Endodermal cell (in vitro differentiated cells): Measurements from ENCODE around the gene INKA2. TPM values are rescaled to one million over a fixed set of nuclear protein-coding genes. Genes with fewer than 3 reads are reported as not detected.

Source experiments
- DNase-seq: peaks from one replicate; pipeline ENCODE4 v3.0.0-alpha.2; 2017
- H3K27ac ChIP-seq: 2 replicates; pipeline ENCODE4 v1.5.1; 2013; ENCODE audit warnings: mild to moderate bottlenecking, low read depth, low read length, moderate library complexity
- H3K27me3 ChIP-seq: 2 replicates; pipeline ENCODE4 v1.6.1; 2013; ENCODE audit warnings: mild to moderate bottlenecking, low read length, moderate library complexity; ENCODE audit not compliant: insufficient read depth, control insufficient read depth, poor library complexity, severe bottlenecking
- H3K36me3 ChIP-seq: 2 replicates; pipeline ENCODE4 v1.7.0; 2013; ENCODE audit warnings: mild to moderate bottlenecking, low read length, moderate library complexity; ENCODE audit not compliant: control insufficient read depth, insufficient read depth
- H3K4me1 ChIP-seq: one replicate; pipeline ENCODE4 v1.7.0; 2013; ENCODE audit warnings: low read length; ENCODE audit not compliant: control insufficient read depth, insufficient read depth
- H3K4me3 ChIP-seq: 2 replicates; pipeline ENCODE4 v1.5.1; 2013; ENCODE audit warnings: mild to moderate bottlenecking, low read length, moderate library complexity
- H3K9ac ChIP-seq: 2 replicates; pipeline ENCODE4 v1.6.1; 2013; ENCODE audit warnings: mild to moderate bottlenecking, low read length, moderate library complexity; ENCODE audit not compliant: poor library complexity, severe bottlenecking; ENCODE audit errors: extremely low read depth
- H3K9me3 ChIP-seq: 2 replicates; pipeline ENCODE4 v1.6.1; 2013; ENCODE audit warnings: mild to moderate bottlenecking, low read length, moderate library complexity; ENCODE audit not compliant: control insufficient read depth
- H3K27ac Mint-ChIP-seq: 2 replicates; pipeline ENCODE4 v1.8.0; 2020; ENCODE audit warnings: mixed read lengths
- H3K27me3 Mint-ChIP-seq: 2 replicates; pipeline ENCODE4 v1.8.0; 2021; ENCODE audit warnings: mild to moderate bottlenecking, mixed read lengths; ENCODE audit not compliant: insufficient read depth
- H3K36me3 Mint-ChIP-seq: 2 replicates; pipeline ENCODE4 v1.8.0; 2020; ENCODE audit warnings: low read depth, mixed read lengths
- H3K4me1 Mint-ChIP-seq: 2 replicates; pipeline ENCODE4 v1.8.0; 2020; ENCODE audit warnings: mixed read lengths
- H3K4me3 Mint-ChIP-seq: 2 replicates; pipeline ENCODE4 v1.8.0; 2020; ENCODE audit warnings: mild to moderate bottlenecking, moderate library complexity, mixed read lengths
- H3K9me3 Mint-ChIP-seq: 2 replicates; pipeline ENCODE4 v1.8.0; 2020; ENCODE audit warnings: mild to moderate bottlenecking, mixed read lengths
- WGBS, 2 experiments: methylation state at CpG; one replicate each; pipeline versions ENCODE4 v1.1.5 to v1.1.7; 2013; ENCODE audit warnings: missing lambda C conversion rate in 2 of 2, mixed read lengths in 1 of 2; ENCODE audit not compliant: insufficient coverage in 1 of 2, insufficient read length in 1 of 2; 5-methylcytosine and 5-hydroxymethylcytosine counted together
- total RNA-seq, 2 donors: library from RNA; stranded (reverse); fragmentation: NEBNext Ultra II Directional in 1 of 2; extraction: Animal tissue kit (Norgen Biotek cat#: 25700) in 1 of 2; gene quantifications; 2 replicates in 1 of 2; 3 replicates in 1 of 2; pipeline ENCODE4 v1.2.1, GENCODE V29; 2021
- TF ChIP-seq, protein P1 (sequence below): fragments of 200-600 bp; sonication (generic); conservative IDR thresholded peaks from 2 replicates; pipeline ENCODE4 v1.5.0; 2021; ENCODE audit warnings: antibody characterized with exemption, mild to moderate bottlenecking

INKA2 gene
- total RNA-seq, 2 donors from 2014 or later: 1.4 to 1.9 TPM

DNA sequence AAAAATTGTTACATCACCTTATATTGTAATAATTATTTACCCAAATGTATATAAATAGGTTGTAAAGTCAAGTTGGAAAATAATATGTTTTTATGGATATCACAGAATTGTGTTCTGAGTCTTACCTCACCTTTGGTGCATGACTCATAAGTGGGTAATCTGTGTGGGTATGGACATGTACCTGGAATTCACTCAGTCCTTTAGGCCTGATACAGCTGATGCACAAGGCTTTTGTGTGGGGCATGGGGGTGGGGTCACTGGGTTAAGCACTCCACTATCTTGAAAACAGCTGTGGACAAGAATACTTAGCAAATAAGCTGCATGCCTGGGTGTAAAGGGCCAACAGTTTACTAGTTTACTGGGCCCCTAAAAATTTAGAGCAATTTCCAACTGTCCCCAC is 34.4 kb downstream of the INKA2 start:
- DNase-seq: no peak
- Mint-ChIP-seq H3K4me1 (no peaks in the 10 kb centered on the region), H3K27me3 (no peaks in the 10 kb centered on the region), H3K9me3 (no peaks in the 10 kb centered on the region), H3K27ac (no peak overlapping the region), H3K36me3 (peaks cover 42% of the 10 kb centered on the region), H3K4me3 (no peak overlapping the region)
- Histone ChIP-seq H3K27ac (no peak overlapping the region), H3K27me3 (no peaks in the 10 kb centered on the region), H3K36me3 (peaks cover 58% of the 10 kb centered on the region), H3K4me1 (no peaks in the 10 kb centered on the region), H3K4me3 (no peak overlapping the region), H3K9me3 (no peaks in the 10 kb centered on the region), H3K9ac (no peak overlapping the region)
- TF ChIP-seq, protein P1, sequence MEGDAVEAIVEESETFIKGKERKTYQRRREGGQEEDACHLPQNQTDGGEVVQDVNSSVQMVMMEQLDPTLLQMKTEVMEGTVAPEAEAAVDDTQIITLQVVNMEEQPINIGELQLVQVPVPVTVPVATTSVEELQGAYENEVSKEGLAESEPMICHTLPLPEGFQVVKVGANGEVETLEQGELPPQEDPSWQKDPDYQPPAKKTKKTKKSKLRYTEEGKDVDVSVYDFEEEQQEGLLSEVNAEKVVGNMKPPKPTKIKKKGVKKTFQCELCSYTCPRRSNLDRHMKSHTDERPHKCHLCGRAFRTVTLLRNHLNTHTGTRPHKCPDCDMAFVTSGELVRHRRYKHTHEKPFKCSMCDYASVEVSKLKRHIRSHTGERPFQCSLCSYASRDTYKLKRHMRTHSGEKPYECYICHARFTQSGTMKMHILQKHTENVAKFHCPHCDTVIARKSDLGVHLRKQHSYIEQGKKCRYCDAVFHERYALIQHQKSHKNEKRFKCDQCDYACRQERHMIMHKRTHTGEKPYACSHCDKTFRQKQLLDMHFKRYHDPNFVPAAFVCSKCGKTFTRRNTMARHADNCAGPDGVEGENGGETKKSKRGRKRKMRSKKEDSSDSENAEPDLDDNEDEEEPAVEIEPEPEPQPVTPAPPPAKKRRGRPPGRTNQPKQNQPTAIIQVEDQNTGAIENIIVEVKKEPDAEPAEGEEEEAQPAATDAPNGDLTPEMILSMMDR: no peak

DNA sequence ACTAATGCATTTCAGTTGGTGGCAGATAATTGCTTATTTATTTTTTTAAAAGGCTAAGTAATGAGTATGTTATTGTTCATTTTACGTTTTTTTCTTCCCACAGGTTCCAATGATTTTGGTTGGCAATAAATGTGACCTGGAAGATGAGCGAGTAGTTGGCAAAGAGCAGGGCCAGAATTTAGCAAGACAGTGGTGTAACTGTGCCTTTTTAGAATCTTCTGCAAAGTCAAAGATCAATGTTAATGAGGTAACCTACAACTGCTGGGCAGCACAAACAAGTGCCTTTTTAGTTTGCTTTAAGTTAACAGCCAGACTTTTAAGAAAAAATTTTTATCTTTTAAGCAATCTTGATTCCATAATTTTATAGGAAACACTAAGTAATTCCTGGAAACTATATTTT is 35.0 kb downstream of the INKA2 start:
- H3K4me1 ChIP-seq: no peaks in the 10 kb centered on the region
- H3K27me3 Mint-ChIP-seq: no peaks in the 10 kb centered on the region
- no peaks in the 10 kb centered on the region for H3K4me1 Mint-ChIP-seq
- no peak overlapping the region for H3K4me3 Mint-ChIP-seq
- peaks cover 55% of the 10 kb centered on the region for H3K36me3 ChIP-seq
- H3K27ac ChIP-seq: no peak overlapping the region
- TF ChIP-seq, protein P1: no peak
- H3K9me3 Mint-ChIP-seq: no peaks in the 10 kb centered on the region
- no peak for DNase-seq
- H3K9me3 ChIP-seq: no peaks in the 10 kb centered on the region
- no peak overlapping the region for H3K9ac ChIP-seq
- WGBS, 2 experiments: 86 to 91% methylated on average over 1 to 2 of the region's 2 CpGs
- no peak overlapping the region for H3K4me3 ChIP-seq
- no peaks in the 10 kb centered on the region for H3K27me3 ChIP-seq
- H3K36me3 Mint-ChIP-seq: peaks cover 38% of the 10 kb centered on the region
- no peak overlapping the region for H3K27ac Mint-ChIP-seq

DNA sequence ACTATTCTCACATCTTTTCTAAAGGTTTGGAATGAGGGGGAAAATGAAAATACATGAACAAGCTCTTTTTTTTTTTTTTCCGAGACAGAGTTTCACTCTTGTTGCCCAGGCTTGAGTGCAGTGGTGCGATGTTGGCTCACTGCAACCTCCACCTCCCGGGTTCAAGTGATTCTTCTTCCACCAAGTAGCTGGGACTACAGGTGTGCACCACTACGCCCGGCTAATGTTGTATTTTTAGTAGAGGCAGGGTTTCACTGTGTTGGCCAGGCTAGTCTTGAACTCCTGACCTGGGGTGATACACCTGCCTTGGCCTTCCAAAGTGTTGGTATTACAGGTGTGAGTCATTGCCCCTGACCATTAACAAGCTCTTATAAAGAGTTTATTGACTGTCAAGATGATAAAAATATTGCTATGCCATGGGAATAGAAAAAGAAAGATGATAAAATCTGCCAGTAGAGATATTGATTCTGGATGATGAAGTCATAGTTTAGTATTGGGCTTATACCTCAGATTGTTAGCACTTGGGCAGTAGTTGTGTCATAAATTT is 36.6 kb downstream of the INKA2 start:
- H3K4me1 Mint-ChIP-seq: peaks cover 6% of the 10 kb centered on the region
- TF ChIP-seq, protein P1: no peak
- H3K4me3 Mint-ChIP-seq: no peak overlapping the region
- no peak for DNase-seq
- no peak overlapping the region for H3K9ac ChIP-seq
- peaks cover 28% of the 10 kb centered on the region for H3K36me3 Mint-ChIP-seq
- H3K4me3 ChIP-seq: no peak overlapping the region
- H3K27me3 ChIP-seq: no peaks in the 10 kb centered on the region
- no peaks in the 10 kb centered on the region for H3K27me3 Mint-ChIP-seq
- H3K9me3 ChIP-seq: no peaks in the 10 kb centered on the region
- H3K27ac Mint-ChIP-seq: no peak overlapping the region
- WGBS, 2 experiments: 98% methylated on average over 5 of the region's 5 CpGs; no CpG with 5 or more reads in 1 of the 2 experiments
- peaks cover 51% of the 10 kb centered on the region for H3K36me3 ChIP-seq
- H3K27ac ChIP-seq: no peak overlapping the region
- no peaks in the 10 kb centered on the region for H3K4me1 ChIP-seq
- H3K9me3 Mint-ChIP-seq: no peaks in the 10 kb centered on the region
